Right kidney (tissue), 1 donor: ENCODE data around the gene CTNNA3.
"Not testable (repeated sequence)": the region's sequence is repeated elsewhere in the genome, so short reads cannot be mapped to it uniquely, and the experiment has no call there.

Source experiments
- DNase-seq: peaks from one replicate; pipeline ENCODE4 v3.0.0-alpha.2; 2016

Gene CTNNA3

DNA sequence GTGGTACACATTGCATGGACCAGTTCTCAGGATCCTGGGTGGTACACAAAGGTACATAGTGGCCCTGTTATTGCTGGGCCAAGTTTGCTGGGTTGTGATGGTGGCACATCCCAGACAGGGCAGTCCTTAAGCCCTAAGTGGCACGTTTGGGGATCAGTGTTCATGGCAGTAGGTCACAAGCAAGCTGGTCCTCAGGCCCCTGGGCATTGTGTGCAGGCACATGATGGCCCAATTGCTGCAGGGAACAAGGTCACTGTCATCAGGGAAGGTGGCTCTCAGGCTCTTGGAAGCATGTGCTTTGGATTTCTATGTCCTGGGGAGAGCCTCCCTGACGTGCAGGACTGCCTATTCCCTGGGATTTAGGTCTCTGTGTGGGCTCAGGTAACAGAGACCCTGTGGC is 1182.5 kb downstream of the CTNNA3 start:
- DNase-seq: no peak

DNA sequence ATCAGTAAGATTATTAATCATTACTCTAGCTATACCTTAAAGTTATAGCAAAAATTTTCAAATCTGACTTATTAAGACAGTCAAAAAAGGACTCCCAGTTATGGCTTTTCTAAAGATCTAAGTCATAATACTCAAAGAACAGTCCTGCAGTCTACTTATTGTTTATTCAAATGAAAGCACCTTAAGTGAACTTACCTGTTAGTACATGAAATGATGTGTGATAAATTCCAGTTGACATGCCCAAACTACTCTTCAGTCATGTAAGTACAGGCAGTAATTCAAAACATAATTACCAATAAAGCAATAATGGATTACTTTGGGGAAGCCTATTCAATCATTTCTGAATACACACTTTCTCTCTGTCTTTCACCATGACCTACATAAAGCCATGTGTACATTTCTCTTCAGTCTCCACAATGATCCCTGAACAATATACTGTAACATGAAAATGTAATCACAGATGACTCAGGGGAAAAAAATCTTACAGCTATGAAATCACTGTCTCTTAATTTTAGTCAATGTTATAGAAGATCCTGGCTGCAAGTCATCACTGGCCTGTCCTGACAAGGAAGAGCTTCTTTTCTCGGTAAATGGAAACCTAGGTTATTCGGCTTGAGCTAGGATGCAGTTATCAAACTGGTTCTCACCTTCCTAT is 1190.9 kb downstream of the CTNNA3 start:
- no peak for DNase-seq

DNA sequence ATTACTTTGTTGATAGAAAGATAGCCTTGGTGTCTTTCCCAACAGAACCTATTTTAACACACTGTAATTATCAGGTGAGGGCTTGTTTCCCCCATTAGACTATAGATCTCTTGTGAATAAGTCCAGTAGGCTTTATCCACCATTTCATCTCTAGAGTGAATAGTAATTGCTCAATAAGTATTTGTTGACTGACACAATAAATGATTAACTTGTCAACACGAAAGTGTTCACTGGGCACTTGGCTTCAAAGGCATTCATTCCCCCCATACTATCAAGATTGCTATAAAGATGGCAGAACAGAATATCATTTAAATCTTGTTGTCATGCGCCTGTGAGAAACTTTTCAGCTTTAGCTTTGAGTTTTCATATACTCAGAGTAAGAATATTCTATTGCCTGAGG is 1194.6 kb downstream of the CTNNA3 start:
- no peak for DNase-seq

DNA sequence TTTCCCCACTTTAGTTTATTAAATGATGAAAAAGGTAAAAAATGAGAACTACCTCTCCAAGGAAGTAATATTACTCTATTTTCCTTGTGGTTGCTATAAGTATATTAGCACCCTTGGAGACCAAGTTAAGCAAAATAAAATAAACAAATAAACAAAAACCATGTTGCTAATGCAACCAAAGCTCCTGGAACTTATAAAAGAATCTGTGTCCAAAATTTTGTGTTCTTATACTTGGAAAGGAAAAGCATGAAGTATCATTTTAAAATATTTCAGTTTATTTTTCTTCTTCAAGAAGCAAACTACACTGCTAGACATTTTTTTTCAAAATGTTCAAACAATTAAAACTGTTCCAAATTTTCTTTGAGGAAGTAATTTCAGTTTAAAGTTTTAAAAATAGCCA is 1212.0 kb downstream of the CTNNA3 start:
- no peak for DNase-seq

DNA sequence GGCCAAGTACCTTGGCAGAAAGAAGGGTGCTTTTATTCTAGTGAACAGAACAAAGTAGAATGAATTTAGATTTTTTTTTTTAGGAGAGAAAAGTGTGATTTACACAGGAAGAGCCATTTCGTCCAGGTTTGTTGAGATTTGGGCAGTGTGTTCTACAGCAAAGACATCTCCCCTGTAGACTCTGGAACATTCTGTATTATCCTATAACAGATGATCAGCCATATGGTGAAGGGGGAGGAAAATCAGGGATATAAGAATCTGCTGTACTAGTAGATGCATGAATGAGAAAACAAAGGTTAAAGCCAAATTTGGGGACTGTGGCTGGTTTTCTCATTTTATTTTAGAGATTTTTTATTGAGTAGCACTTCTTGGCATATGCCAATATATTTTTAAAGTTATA is 1223.8 kb downstream of the CTNNA3 start:
- DNase-seq: no peak

DNA sequence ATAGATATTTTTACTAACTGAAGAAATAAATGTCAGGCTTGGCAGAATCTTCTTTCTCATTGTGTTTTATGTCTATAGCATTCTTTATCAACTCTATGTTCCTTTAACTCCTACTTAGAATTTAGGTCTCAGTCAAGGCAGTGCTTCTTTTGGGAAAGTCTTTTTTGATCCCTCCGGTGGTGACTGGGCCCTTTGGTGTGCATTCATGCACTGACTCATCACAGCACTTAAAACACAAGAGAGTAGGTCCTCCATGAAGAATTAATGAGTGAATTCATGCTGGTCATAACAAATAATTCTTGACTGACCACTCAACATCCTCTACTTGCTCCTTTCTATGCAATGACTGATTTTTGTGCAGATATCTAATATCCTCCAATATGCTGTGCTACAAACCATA is 1229.0 kb downstream of the CTNNA3 start:
- DNase-seq: no peak

DNA sequence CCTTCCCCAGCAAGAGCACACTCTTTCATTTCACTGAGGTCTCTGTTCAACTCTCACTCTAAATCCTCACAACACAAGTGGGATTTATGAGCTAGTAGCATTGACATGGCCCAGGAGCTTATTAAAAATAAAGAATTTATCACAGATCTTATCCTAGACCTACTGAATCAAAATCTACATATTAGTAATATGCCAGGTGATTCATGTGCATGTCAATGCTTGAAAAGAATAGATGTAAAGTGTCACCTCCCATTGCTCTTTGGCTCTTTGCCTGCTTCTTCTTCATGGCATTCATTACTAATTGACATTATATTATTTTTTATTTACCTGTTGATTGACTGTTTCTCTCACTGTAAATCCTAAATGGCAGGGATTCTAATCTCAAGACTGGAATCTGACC is 1229.4 kb downstream of the CTNNA3 start:
- DNase-seq: no peak

DNA sequence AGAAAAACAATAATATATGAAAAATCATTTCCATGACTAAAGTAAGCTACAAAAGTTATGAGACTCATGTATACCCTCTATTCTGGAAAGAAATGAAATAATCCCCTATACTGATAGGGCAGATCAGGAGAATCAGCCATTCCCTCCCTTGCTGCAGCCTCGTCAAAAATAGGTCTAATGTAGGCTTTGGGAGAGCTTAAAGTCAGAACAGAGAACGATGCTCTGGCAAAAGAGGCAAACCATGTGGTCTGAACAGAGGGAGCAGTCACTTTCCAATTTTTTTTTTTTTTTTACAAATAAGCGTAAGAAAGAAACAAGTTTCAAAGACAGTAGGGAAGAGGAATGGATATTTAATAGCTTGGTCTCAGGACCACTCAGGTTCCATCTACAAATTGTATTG is 1232.4 kb downstream of the CTNNA3 start:
- DNase-seq: no peak

DNA sequence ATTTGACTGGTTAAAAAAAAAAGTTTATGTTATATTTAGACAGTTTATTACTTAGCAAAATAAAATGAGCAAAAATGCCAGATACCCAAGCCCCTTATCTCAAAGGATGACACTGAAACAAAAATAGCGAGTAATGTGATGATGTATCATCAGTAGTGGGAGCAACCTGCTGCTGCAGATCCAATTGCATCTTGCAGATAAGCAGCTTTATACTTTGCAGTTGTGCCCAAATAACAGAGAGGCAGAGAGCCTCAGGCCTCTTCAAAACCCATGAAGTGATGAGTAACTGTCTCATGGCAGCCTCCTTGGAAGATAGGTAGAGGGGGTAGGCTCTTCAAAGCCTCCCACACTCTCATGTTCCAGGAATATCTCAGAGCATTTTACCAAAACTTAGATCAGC is 1238.4 kb downstream of the CTNNA3 start:
- no peak for DNase-seq

DNA sequence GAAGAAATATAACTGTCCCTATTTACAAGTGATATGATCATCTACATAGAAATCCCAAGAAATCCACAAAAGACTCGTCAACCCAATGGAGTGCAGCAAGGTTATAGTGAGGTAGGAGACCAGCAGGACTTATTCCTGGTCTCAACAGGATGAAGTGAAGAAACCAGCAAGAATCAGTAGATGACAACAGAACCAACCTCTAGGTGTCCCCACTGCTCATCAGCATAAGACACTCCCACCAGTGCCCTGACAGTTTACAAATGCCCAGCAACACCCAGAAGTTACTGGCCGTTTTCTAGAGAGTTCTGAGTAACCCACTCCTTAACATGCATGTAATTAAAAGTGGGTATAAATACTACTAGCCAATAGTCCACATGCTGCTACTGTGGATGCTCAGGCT is 1240.7 kb downstream of the CTNNA3 start:
- DNase-seq: no peak

DNA sequence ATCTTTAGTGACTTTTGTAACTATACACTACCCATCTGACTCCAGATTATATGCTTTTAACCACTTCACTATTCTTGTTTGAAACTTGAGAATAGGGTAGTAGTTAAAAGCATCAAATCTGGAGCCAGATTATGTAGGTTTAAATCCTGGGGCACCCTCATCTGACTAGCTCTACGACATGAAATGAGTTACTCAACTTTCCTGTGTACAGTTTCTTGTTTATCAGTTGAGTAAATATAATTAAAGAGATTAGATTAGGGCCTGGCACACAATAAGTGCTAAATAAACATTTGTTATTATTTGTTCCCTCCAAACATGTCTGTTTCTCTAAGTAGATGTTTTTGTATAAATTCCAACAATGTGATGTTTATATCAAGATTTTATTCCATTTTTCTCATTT is 1255.4 kb downstream of the CTNNA3 start:
- no peak for DNase-seq

DNA sequence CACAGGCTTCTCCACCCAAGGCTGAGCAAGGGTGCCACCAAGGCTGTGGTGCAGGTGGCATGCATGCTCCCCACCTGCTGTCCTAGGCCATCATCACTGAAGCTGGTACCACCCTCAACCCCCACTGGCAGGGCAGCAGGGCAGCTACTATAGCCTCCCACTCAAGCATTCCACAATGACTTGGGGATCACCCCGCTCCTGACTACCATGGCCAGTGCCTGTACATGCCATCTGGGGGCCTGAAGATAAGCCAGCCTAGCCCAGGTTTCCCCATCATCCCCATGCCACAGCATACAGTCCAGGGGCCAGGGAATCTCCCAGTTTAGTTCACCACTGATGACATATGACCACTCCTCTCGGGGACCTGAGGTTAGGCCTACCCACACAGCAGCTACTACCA is 1281.1 kb downstream of the CTNNA3 start:
- no peak for DNase-seq

DNA sequence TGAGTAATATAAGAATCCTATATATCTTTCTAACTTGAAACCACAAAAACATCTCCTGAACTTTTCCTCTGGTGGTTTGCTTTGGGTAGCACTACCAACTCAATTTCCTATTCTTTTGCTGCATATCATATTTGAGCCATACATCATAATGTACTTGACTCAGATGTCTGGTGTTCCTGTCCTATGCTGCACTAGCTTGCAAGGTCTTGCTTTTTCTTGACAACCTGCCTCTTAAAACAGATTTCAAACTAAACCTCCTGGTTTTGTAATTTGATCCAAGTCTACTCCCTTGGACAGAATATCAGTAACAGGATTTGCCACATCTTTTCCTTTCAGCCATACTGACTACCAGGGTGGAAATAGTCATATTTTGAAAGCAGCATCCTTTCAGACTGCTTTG is 1290.4 kb downstream of the CTNNA3 start:
- DNase-seq: no peak

DNA sequence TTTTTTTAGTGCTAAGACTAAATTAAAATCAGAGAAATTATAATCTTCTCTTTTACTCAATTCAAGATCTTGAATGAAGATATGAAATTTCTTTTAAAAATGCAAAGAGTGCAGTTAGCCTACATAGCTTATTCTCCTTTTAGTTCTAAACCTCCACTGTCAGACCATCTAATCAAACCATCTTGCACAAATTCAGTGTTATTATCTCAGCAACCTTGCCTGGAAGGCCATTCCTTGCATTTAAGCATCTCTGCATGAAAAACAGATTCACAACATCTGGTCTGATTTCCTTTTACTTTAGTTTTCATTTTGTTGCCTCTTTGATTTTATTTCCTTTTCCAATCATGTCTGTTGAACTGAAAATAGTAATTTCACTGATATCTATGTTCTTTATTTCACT is 1297.3 kb downstream of the CTNNA3 start:
- no peak for DNase-seq

DNA sequence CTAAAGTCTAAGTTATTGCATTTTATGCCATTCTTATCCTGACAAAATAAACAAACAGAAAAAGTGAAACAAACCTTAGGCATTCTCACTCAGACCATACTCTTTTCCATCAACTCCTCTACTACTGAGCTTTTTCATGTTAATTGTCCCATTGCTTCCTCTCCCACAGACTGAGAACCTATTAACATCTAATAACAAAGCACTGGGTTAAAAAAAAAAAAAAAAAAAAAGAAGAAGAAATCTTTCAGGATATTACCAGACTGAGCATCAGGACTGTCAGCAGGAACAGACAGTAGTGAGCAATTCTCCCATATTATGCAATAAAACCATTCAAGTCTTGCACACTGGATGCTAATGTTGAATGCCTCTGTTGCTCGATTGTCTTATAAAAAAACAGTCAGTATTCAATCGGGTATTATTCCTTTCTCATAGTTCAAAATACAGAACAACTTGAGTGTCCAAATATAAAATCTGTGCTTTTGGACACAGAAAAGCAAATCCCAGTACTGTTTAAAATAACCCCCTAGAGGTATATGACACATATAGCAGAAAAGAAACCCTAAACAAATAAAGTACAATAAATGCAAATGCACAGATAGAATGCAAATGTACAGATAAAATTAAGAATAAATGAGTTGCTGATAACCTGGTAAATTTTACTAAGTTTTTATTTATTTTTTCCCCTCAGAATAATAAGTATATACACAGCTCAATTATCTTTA is 1301.5 kb downstream of the CTNNA3 start:
- no peak for DNase-seq

DNA sequence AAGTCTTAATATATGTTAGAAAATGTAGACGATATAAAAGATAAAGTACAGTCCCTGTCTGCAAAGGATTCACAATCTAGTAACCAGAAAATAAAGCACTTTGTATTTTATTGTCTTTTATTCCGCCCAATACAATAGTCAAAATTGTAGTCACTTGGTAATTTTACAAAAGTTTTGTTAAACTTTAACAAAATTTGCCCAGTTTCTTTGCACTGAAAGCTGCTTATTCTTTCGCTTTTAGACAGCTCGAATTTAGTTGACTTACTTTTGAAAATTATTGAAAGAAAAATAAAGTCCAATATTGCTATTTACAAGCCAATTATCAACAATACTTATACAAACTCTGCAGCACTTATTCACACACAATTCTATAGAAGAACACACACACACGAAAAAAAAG is 1305.1 kb downstream of the CTNNA3 start:
- no peak for DNase-seq

DNA sequence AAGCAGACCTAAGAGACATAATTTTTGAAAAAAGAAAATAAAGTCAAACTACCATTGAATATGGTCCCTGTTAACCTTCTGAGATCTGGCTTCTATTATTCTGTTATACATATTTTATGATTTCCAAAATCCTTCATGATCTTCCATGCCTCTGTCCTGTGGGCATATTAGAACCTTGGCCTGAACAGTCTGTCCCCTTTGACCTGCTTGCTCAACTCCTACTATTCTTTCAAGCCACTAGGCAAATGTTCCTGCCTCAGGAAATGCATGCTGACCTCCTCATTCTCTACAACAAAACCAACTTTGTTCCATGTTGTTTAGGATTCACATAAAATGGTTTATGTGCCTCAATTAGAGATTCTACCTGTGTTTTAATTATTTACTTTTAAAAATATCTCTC is 1315.0 kb downstream of the CTNNA3 start:
- no peak for DNase-seq

DNA sequence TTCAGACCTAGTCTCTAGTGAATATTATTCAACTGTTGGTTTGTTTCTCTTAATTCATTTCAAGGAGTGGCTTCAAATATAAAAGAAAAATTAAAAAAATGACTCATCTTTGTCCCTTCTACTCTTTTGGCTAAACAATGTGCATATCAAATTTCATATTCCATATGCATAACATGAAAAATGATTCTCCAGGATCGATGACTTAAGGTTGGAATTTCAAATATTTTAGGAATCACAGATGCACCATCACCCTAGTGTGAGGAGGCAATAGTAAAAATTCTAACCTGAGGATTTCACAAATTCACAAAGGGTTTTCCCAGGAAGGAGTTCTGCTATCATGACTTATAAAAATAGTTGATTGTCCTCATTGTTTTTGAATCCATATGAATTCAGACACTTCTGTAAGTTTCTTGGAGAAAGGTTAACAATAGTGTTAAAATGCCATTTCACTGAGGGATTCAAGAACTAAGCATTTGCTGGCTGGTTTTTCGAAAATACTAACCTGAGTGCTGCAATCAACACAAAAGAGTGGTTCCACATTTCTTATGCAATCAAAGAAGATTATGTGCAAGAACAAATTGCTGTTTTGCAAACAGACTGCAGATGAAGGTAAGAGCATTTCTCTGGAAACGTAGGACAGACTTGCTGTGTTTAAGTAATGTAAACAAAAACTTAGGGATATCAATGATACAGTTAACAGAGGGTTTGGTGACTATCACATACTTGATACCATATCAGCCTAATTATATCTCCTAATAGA is 1317.7 kb downstream of the CTNNA3 start:
- no peak for DNase-seq

DNA sequence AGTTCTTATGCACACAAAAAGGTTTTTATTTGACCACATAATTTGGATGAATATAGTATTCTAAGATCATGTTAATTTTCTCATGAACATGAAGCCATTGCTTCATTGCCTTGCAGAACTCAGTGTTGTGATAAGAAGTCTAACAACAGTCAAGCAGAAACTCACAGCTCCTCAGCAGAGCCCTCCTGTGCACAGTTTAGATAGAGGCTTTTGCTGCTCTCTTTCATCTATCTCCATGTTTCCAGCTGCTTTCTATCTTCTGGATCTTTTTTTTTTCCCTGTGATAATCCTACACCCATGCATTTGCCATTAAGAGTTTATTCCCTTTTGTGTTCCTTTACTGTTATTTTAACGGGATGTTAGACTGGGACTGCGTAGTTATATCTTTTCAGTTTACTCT is 1327.8 kb downstream of the CTNNA3 start:
- DNase-seq: no peak

DNA sequence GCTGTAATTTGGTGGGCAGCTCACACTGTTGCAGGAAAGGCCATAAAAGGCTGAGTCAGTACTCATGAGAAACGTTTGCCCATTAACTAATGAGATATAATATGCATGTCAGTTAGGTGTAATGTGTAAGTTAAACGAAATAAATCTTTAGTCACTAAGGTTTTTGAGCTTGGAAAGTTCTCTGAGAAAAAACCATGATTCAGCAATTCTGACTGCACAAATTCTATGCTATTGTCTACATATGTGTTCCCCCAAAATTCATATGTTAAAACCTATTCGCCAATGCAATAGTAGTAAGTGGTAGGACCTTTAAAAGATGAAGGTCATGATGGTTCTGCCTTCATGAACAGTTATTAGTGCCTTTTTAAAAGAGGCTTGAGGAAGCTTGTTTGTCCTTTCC is 1329.8 kb downstream of the CTNNA3 start:
- DNase-seq: no peak

DNA sequence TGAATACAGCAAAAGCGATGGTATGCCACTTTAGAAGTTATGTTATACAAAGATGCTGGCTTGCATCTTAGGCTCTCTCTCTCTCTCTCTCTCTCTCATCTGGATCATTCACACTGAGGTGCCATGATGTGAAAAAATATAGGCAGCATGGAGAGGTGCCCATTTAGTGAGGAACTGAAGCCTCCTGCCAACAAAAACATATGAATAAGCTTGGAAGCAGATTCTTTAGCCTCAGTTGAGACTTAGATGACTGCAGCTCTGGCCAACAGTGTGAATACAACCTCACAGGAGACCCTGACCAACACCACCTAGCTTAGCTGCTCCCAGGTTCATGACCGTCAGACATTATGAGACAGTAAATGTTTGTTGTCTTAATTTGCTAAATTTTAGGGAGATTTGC is 1330.3 kb downstream of the CTNNA3 start:
- DNase-seq: no peak

DNA sequence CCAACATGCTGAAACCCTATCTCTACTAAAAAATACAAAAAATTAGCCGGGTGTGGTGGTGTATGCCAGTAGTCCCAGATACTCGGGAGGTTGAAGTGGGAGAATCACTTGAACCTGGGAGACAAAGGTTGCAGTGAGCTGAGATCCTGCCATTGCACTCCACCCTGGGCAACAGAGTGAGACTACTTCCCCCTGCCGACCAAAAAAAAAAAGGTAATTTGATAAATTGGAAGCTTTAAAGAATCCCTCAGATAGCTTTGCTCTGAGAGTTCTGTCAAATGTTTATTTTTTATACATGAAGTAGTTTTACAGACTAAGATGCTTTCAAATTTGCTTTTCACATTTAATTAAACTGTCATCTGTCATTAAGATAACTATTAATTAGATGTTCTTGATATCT is 1333.5 kb downstream of the CTNNA3 start:
- DNase-seq: no peak

DNA sequence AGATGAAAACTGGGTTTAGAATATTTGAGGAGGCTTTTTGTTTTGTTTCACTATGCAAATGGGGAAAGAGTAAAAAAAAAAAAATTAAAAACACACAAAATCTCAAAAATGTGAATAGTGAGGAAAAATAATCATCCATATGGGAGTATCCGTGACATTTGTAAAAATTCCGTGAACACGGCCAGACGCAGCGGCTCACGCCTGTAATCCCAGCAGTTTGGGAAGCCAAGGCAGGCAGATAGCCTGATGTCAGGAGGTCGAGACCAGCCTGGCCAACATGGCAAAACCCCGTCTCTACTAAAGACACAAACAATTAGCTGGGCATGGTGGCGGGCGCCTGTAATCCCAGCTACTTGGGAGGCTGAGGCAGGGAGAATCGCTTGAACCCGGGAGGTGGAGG is 1342.2 kb downstream of the CTNNA3 start:
- DNase-seq: not testable (repeated sequence)

DNA sequence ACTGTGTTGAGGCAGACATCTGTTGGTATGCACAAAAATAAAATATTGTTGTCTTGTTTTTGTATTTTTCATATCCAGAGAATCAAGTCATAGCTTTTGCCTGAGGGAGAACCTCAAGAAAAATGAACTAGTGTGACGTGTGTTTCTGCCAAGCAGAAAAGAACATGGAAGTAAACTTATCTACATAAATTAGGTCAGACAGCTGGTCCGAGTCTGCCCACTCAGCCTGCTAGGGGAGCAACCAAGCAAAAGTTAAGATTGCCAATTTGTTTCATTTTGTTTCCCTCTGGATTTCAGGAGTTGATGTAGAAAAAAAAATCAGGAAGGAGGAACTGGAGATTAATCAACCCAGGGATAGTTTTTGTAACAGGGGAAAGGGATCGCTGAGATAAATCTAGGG is 1342.6 kb downstream of the CTNNA3 start:
- DNase-seq: no peak
